Osteocyte (in vitro differentiated cells): ENCODE measurements around the gene RBM6. TPM values are rescaled to one million over a fixed set of nuclear protein-coding genes. Genes with fewer than 3 reads are reported as not detected.
"Not testable (repeated sequence)": the region's sequence is repeated elsewhere in the genome, so short reads cannot be mapped to it uniquely, and the experiment has no call there.

Experiments
- DNase-seq: peaks from one replicate; pipeline ENCODE4 v3.0.0; 2021; ENCODE audit warnings: mixed read lengths; ENCODE audit not compliant: unreplicated experiment; ENCODE audit errors: extremely low spot score
- H3K27ac Mint-ChIP-seq: one replicate; pipeline ENCODE4 v1.8.0; 2021; ENCODE audit warnings: mild to moderate bottlenecking, mixed read lengths; ENCODE audit not compliant: unreplicated experiment
- H3K27me3 Mint-ChIP-seq: one replicate; pipeline ENCODE4 v1.8.0; 2021; ENCODE audit warnings: mixed read lengths; ENCODE audit not compliant: unreplicated experiment
- H3K36me3 Mint-ChIP-seq: one replicate; pipeline ENCODE4 v1.8.0; 2021; ENCODE audit warnings: mixed read lengths; ENCODE audit not compliant: unreplicated experiment
- H3K4me1 Mint-ChIP-seq: one replicate; pipeline ENCODE4 v1.8.0; 2021; ENCODE audit warnings: mixed read lengths; ENCODE audit not compliant: unreplicated experiment
- H3K4me3 Mint-ChIP-seq: one replicate; pipeline ENCODE4 v1.8.0; 2021; ENCODE audit warnings: mild to moderate bottlenecking, moderate library complexity, mixed read lengths; ENCODE audit not compliant: unreplicated experiment
- H3K9me3 Mint-ChIP-seq: one replicate; pipeline ENCODE4 v1.8.0; 2021; ENCODE audit warnings: mixed read lengths; ENCODE audit not compliant: unreplicated experiment
- total RNA-seq: library from RNA; stranded (reverse); gene quantifications from 2 replicates; pipeline ENCODE4 v1.2.1, GENCODE V29; 2021
- TF ChIP-seq, protein P1 (sequence below): fragments of 200-600 bp; sonication (generic); IDR thresholded peaks from 2 replicates; pipeline ENCODE4 v1.5.0; 2021; ENCODE audit warnings: antibody characterized with exemption, mild to moderate bottlenecking, moderate library complexity

RBM6 gene
- total RNA-seq, 1 donor from 2014 or later: 91.5 TPM

DNA sequence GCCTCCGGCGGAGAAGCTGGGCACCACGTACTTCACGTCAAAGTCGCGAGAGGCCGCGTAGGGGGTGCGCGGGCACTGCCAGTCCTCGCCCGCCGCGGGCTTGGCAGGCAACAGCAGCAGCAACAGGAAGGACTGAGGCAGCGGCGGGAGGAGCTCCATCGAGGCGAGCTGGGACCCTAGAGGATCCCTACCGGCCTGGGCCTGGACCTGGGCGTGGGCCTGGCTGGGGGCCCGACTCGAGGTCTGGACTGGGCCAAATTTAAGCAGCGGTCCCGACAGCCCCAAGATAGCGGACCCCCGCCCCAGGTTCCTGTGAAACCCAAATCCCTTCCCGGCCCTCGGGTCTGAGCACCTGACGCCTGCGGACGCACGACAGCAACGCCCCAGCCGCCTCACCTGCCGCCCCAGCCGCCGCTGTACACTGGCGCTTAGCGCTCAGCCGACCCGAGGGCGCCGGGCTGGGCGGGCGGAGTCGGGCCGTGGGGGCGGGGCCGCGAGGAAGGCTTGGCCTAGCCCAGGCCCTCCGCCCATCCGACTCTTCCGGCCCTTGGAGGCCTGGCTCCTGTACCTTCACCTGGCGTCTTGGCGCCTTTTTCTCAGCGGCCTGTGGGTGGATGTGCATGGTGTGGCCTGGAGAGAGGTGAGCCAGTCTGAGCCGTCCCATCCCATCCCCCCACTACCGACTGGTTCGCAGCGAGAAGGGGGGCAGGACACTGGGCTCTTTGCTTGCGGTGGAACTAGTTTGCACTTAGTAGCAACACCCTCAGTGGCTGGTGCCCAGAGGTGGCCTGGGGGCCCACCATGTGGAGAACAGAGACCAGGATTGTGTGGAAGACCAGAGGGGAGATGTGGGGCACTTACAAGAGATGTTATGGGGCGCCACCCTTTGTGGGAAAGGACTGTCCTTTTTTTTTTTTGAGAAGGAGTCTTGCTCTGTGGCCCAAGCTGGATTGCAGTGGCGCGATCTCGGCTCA is 36.2 kb upstream of the RBM6 start, which contains the start of gene MST1R:
MST1R (minus strand) TSS at position 423 of the 974 bp plus-strand sequence; CDS start at position 159, 264 bp downstream.
- H3K4me1 Mint-ChIP-seq: peaks cover 14% of the 10 kb centered on the region
- H3K36me3 Mint-ChIP-seq: no peaks in the 10 kb centered on the region
- H3K9me3 Mint-ChIP-seq: no peaks in the 10 kb centered on the region
- TF ChIP-seq, protein P1, sequence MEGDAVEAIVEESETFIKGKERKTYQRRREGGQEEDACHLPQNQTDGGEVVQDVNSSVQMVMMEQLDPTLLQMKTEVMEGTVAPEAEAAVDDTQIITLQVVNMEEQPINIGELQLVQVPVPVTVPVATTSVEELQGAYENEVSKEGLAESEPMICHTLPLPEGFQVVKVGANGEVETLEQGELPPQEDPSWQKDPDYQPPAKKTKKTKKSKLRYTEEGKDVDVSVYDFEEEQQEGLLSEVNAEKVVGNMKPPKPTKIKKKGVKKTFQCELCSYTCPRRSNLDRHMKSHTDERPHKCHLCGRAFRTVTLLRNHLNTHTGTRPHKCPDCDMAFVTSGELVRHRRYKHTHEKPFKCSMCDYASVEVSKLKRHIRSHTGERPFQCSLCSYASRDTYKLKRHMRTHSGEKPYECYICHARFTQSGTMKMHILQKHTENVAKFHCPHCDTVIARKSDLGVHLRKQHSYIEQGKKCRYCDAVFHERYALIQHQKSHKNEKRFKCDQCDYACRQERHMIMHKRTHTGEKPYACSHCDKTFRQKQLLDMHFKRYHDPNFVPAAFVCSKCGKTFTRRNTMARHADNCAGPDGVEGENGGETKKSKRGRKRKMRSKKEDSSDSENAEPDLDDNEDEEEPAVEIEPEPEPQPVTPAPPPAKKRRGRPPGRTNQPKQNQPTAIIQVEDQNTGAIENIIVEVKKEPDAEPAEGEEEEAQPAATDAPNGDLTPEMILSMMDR: no peak
- no peak within 1 kb of the TSS for H3K4me3 Mint-ChIP-seq
- no peak for DNase-seq
- H3K27me3 Mint-ChIP-seq: no peaks in the 10 kb centered on the region
- no peak within 1 kb of the TSS for H3K27ac Mint-ChIP-seq

DNA sequence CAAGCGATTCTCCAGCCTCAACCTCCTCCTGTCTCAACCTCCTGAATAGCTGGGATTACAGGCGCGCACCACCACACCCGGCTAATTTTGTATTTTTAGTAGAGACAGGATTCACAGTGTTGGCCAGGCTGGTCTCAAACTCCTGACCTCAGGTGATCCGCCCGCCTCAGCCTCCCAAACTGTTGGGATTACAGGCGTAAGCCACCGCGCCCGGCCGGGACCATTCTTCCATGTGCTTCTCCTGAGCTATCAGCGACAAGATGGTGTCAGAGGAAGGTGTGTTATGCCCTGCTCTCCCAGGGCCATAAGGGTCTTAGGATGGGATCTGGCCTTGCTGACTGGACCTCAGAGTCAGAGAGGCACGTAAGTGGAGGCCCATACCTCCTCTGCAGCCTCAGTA is 35.5 kb upstream of the RBM6 start:
- not testable (repeated sequence) for H3K4me3 Mint-ChIP-seq, H3K27me3 Mint-ChIP-seq, H3K36me3 Mint-ChIP-seq, H3K27ac Mint-ChIP-seq, H3K9me3 Mint-ChIP-seq, DNase-seq
- H3K4me1 Mint-ChIP-seq: peaks cover 14% of the 10 kb centered on the region

DNA sequence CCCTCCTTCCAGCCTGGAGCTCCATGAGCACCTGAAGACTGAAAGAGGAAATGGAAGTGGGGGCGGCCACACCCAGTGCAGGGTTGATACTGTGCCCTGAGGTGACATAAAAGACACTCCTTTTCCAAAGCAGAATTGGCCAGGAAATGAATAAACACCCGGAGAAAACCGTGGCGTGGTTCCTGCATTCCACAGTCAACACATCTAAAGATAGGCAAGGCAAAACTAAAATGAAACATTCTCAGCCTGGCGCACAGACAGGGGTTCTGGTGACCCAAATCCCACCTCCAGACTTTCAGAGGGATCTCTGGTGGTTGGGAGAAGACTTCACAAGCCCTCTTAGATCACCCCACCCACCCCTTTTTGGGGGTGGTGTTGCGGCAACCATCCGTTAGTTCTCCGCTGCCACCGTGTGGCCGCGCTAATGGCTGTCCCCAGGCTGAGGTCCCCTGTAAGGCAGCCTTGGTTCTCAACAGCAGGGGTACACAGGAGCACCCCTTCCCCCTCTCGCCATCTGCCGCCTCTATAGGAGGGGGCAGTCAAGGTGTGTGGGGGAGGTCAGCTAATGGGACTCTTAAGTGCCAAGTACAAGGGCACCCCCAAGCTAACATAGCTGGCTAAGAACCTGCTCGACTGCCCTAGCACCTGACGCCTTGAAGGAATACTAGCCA is 33.7 kb upstream of the RBM6 start:
- Mint-ChIP-seq H3K4me3 (peak overlapping the region; percentile 54), H3K27me3 (no peaks in the 10 kb centered on the region), H3K36me3 (peaks cover 6% of the 10 kb centered on the region), H3K27ac (peak overlapping the region; percentile 18), H3K4me1 (peaks cover 10% of the 10 kb centered on the region), H3K9me3 (no peaks in the 10 kb centered on the region)
- TF ChIP-seq, protein P1: peak; percentile 79
- DNase-seq: no peak

DNA sequence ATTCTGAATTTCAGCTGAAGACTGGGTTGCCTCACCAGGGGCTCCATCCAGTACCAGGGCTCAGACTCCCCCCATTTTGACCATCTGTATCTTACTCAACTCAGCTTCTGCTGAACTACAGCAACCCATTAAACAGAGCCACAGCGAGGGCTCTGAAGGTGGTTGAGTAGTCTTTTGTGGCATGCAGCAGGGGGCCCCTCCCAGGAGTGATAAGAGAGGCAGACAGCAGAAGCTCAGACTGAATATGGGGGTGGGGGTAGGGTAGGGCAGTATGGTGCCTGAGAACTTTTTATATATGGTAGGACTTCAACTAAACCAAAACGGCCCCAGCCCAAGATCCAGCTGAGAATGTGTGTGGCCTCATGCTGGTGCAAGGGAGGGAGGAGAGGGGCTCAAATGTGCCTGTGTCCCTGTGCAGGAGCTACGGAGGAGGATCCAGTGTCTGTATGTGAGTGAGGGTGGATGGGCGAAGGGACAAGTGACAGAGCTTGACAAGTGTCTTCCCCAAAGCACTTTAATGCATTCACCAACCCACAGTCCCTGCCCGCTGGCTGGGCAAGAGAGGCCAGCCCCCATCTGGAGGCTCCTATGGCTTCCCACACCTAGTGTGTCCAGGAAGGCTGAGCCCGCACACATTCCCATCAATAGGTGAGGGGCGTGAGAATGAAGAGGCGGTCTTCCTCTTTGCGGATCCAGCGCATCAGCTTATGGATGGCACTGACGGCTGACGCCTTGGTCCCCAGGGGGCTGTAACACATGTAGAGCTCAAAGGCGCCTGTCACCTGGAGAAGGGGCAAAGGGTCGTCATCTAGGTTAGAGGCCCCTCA is 31.4 kb upstream of the RBM6 start:
- Mint-ChIP-seq H3K9me3 (no peaks in the 10 kb centered on the region), H3K4me1 (peaks cover 7% of the 10 kb centered on the region), H3K36me3 (peaks cover 15% of the 10 kb centered on the region), H3K27me3 (no peaks in the 10 kb centered on the region), H3K27ac (no peak overlapping the region), H3K4me3 (no peak overlapping the region)
- TF ChIP-seq, protein P1: no peak
- DNase-seq: no peak

DNA sequence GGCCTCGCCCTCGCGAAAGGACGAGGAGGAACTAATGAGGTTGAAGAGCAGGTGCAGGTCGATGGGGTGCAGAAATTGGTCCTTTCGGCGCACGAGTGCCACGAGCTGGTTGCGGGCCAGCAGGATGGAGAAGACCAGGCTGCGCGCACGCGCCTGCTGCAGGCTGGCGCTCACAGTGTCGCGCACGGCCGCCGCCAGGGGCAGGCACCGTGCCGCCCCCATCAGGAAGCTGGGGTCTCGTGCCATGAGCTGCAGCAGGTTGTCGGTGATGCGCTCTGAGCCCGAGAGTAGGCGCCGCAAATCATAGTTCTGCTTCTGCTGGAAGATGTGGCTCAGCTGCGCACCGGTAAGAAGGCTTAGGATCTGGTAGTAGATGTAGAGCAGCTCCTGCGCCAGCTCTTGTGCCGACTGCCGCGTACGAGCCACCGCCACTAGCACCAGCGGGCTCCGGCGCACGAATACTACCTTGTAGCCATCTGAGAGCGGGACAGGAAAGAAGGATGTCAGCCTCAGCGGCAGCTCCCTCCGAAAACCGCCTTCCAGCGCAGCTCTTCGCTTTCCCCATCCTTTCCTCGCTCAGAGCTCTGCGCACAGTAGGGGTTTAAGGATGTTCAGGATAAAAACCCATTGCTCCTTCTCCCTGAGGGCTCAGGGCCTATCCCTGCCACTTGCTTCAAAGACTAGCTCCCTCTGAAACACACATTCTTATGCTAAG is 29.4 kb upstream of the RBM6 start:
- peaks cover 15% of the 10 kb centered on the region for H3K36me3 Mint-ChIP-seq
- H3K9me3 Mint-ChIP-seq: no peaks in the 10 kb centered on the region
- TF ChIP-seq, protein P1: no peak
- no peak overlapping the region for H3K27ac Mint-ChIP-seq
- no peaks in the 10 kb centered on the region for H3K27me3 Mint-ChIP-seq
- H3K4me3 Mint-ChIP-seq: no peak overlapping the region
- no peak for DNase-seq
- peaks cover 7% of the 10 kb centered on the region for H3K4me1 Mint-ChIP-seq
